ENCODE measurements around the gene KCNK17.

Gene KCNK17

DNA sequence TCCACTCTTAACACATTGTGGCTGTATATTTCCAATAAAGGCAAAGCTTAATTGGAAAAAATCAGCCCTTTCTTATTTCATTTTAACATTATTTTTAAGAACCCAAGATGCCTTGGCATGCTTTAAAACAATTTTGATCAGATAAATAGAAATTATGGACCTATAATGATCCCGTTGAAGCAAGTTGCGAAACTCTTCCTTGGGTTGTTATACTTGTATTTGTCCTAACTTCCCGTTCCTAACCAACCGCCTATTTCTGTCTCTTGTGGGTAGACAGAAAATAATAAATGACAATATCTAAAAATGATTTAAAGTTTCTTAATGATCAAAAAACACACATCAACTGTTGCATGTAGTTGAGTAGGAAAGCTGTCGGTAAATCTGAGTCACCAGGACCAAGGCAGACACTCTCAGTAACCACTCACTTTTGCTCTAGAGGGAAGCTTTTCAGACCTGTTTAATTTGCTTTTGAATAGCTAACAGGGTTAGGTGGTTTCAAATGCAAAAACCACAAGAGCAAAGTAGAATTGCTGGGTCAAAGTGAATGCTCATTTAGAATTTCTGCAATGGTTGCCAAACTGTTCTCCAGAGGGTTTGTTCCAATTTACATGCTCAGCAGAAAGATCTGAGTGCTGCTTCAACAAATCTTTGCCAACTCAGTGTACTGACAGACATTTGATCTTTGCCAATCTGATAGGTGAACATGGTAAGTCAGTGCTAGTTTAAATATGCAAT lies 50.7 kb downstream of the KCNK17 start:
- no peak for FAIRE-seq

DNA sequence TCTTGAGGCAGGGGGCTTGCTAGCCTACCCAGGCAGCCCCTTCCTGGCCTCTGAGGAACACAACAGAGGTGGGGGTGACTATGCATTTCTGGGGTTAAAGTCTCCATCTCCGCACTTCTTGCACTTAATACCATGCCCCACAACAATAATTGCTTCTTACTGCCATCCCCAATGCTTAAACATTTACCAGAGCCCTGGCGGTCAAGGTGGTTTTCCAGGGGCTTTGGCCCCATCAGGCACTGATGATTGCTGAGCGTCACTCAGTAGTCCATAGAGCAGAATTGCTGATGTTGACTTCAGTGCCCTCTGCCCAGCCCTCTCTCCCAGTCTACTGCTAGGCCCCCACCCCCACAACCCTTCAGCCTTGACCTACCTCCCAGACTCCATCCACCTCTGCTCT lies 52.5 kb downstream of the KCNK17 start:
- no peak for FAIRE-seq

DNA sequence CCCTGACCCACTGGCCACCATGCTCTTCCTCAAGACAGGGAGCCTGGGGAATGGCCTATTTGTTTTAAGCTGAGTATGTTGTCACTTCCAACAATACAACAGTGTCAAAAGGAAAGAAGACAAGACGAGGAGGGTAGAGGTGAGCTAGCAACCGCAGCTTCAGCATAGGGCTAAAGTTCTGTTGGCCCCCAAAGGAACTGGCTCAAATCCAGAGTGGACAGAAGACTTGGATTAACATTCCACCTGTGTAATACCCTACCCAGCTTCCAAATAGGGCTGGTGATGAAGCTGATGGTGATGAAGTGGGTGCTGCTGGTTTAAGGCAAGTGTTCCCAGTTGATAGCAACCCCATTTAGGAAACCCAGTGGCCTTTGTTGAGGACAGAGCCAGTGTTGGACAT lies 53.3 kb downstream of the KCNK17 start:
- FAIRE-seq = no peak

GRCh38 chr6:39260456-39260855 lies 53.8 kb downstream of the KCNK17 start:
- no peak for FAIRE-seq

DNA sequence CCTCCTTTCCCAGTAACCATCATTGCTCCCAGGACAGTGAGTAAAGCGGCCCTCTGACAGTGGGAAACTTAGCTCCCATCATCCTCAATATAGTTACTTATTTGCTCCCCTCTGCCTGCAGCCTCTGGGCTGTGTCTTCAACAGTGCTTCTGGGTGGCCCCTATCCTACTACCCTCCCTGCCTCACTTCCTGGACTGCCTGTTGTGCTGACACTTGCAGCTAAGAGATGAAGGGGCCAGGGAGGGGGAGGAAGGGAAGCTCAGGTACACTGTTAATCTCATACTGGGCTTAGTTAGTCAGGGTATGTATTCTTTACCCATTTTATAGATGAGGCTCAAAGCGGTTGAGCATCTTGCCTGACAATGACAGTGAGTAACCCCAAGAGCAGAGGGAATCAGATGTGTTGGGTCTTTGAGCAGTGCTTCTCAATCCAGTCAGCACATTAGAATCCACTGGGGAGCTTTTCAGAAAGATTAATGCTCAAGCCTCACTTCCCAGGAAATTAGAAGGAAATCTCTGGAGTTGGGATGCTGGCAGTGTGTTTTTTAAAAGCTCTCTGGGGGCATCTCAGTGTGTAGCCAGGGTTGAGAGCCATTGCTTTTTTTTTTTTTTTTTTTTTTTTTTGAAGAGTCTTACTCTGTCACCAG lies 57.8 kb downstream of the KCNK17 start:
- FAIRE-seq = no peak

DNA sequence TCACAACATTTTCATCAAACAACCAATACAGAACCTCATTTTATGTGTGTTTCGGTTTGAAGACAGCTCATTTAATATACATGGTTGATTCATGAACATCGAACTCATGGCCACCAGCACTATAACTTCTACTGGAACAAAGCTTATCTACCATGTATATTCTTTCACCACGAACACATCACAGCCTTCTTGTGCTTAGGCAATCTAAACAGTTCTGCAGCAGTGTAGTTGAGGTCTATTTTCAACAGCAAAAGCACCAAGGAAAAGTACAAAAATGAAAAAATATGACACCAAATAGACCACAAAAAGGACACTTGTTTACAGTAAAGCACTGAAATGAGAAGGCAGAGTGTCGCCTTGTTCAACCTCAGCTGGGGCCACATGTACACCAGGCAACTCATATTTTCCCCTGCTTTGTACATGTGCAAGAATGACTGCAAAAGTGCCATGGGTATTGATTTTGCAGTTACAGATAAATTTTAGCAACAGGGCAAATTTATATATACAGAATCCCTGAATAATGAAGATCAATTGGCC lies 59.2 kb downstream of the KCNK17 start:
- no peak for FAIRE-seq

GRCh38 chr6:39251406-39251805 lies 62.8 kb downstream of the KCNK17 start:
- FAIRE-seq = no peak

- no peak for FAIRE-seq
These were observed 63.7 kb downstream of the KCNK17 start for GRCh38 chr6:39250507-39250906.

DNA sequence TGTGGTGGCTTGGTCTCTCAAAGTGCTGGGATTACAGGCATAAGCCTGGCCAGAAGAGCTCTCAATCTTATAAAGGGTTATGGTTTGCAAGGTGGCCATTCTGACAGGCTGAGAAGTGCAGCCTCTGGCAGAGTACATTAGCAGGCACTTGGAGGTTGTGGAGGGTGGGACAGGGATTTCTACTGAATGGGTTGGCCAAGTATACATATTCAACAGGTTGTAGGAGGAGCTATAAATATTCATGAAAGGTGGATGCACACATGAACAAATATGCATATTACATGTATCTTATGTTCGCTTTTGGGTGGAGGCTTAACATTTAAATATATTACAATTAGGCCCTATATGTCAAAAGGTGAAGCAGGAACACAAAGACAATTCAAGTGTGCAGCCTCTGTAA lies 64.9 kb downstream of the KCNK17 start:
- FAIRE-seq = no peak

Data from colon (tissue), 2 donors.